Measurements from ENCODE around the gene DCDC2. TPM values are rescaled to one million over a fixed set of nuclear protein-coding genes. Genes with fewer than 3 reads are reported as not detected.
A peak's percentile ranks its signal among the peaks of the same experiment; 100 is the strongest.

DCDC2 gene
- total and polyA plus RNA-seq, 2 donors (not counting 3 experiments of a cell fraction or from before 2014, with no cell fraction given), result not detected

- Histone ChIP-seq H3K36me3 (ENCODE audit: control insufficient read depth in 2 of 2, extremely low read depth in 1 of 2, insufficient read depth in 2 of 2, low read length in 2 of 2) (no peaks in the 10 kb centered on the region), H3K4me1 (ENCODE audit: control insufficient read depth, extremely low read depth, insufficient read depth, low read length) (no peaks in the 10 kb centered on the region), H3K9me1 (replicated peaks; ENCODE audit: control insufficient read depth, extremely low read depth, insufficient read depth, low read length) (no peaks in the 10 kb centered on the region), H3K4me2 (ENCODE audit: insufficient read depth, low read length) (no peak overlapping the region), H3K27ac (ENCODE audit: insufficient read depth, low read depth, low read length) (no peak overlapping the region), H3K27me3 (ENCODE audit: control insufficient read depth in 2 of 2, insufficient read depth in 2 of 2, low read length in 2 of 2) (no peaks in the 10 kb centered on the region), H3K9ac (replicated peaks; ENCODE audit: extremely low read depth, insufficient read depth, low read length) (no peak overlapping the region), H4K20me1 (replicated peaks; ENCODE audit: control insufficient read depth, extremely low read depth, insufficient read depth, low read length) (no peaks in the 10 kb centered on the region), H3K4me3 (replicated peaks in 1 of 3; ENCODE audit: insufficient read depth in 1 of 3, low read depth in 1 of 3, low read length in 3 of 3) (no peak overlapping the region), H2AFZ (ENCODE audit: low read depth, low read length) (no peak overlapping the region), H3K9me3 (replicated peaks; ENCODE audit: control insufficient read depth, insufficient read depth, low read length) (no peaks in the 10 kb centered on the region), H3K79me2 (ENCODE audit: control insufficient read depth, insufficient read depth, low read length) (no peaks in the 10 kb centered on the region)
- no peak for FAIRE-seq
- POLR2A ChIA-PET, result no interaction called here
- intact Hi-C loops (cut with micrococcal nuclease), result no loop called here
- TF ChIP-seq EZH2 (IDR thresholded peaks at IDR 0.05; ENCODE audit: borderline replicate concordance, low read depth, low read length, severe bottlenecking) (no peak), CTCF (IDR thresholded peaks at IDR 0.05; ENCODE audit: extremely low read depth in 1 of 2, insufficient read depth in 1 of 2, low read depth in 1 of 2, low read length in 2 of 2) (no peak), POLR2AphosphoS5 (IDR thresholded peaks at IDR 0.05; ENCODE audit: insufficient read depth, low read depth, low read length) (no peak), GATA2 (IDR thresholded peaks at IDR 0.05; ENCODE audit: insufficient read depth, insufficient read length, low read depth, low read length) (no peak), MAX (IDR thresholded peaks at IDR 0.05; ENCODE audit: insufficient read depth, insufficient read length) (no peak), MYC (IDR thresholded peaks at IDR 0.05; ENCODE audit: low read depth, low read length) (no peak), FOS (IDR thresholded peaks at IDR 0.05; ENCODE audit: borderline replicate concordance, insufficient read depth, low read length) (no peak), JUN (IDR thresholded peaks at IDR 0.05; ENCODE audit: borderline replicate concordance, insufficient read depth, insufficient read length, low read depth) (no peak), POLR2A (IDR thresholded peaks at IDR 0.05; ENCODE audit: low read depth, low read length) (no peak)
- BruUV-seq (replicated peaks), result no TSS peak
- CTCF ChIA-PET, result no interaction called here
- DNase-seq (ENCODE audit: low read depth, low spot score), result peak; percentile 12
- dilution Hi-C loops (cut with MboI; ENCODE audit: extremely low pct_ligation_motif_present, low sequenced_read_pairs), result no loop called here
Measured at GRCh38 chr6:24126586-24127192, 231.2 kb downstream of the DCDC2 start.
